AG08396 (cell line): Measurements from ENCODE around the gene ACP4.
A peak's percentile ranks its signal among the peaks of the same experiment; 100 is the strongest.
"Not testable (repeated sequence)": the region's sequence is repeated elsewhere in the genome, so short reads cannot be mapped to it uniquely, and the experiment has no call there.

ENCODE experiments used
- DNase-seq: peaks from one replicate; pipeline ENCODE4 v3.0.0; 2012; ENCODE audit warnings: low spot score, mixed read lengths

ACP4 gene, protein sequence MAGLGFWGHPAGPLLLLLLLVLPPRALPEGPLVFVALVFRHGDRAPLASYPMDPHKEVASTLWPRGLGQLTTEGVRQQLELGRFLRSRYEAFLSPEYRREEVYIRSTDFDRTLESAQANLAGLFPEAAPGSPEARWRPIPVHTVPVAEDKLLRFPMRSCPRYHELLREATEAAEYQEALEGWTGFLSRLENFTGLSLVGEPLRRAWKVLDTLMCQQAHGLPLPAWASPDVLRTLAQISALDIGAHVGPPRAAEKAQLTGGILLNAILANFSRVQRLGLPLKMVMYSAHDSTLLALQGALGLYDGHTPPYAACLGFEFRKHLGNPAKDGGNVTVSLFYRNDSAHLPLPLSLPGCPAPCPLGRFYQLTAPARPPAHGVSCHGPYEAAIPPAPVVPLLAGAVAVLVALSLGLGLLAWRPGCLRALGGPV

DNA sequence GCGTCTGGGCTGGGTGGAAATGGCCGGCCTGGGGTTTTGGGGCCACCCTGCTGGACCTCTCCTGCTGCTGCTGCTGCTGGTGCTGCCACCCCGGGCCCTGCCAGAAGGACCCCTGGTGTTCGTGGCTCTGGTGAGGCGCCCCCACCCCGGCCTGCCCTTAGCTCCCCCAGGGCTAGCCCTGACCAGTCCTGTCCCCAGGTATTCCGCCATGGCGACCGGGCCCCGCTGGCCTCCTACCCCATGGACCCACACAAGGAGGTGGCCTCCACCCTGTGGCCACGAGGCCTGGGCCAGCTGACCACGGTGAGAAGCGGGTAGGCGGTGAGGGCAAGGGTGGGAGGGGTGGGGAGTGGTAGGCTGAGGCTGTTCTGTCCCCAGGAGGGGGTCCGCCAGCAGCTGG is at the start of gene ACP4:
Gene ACP4 (plus strand): TSS at position 20 of the 400 bp plus-strand sequence. CDS start 0 bp downstream, at position 20.
- no peak for DNase-seq

DNA sequence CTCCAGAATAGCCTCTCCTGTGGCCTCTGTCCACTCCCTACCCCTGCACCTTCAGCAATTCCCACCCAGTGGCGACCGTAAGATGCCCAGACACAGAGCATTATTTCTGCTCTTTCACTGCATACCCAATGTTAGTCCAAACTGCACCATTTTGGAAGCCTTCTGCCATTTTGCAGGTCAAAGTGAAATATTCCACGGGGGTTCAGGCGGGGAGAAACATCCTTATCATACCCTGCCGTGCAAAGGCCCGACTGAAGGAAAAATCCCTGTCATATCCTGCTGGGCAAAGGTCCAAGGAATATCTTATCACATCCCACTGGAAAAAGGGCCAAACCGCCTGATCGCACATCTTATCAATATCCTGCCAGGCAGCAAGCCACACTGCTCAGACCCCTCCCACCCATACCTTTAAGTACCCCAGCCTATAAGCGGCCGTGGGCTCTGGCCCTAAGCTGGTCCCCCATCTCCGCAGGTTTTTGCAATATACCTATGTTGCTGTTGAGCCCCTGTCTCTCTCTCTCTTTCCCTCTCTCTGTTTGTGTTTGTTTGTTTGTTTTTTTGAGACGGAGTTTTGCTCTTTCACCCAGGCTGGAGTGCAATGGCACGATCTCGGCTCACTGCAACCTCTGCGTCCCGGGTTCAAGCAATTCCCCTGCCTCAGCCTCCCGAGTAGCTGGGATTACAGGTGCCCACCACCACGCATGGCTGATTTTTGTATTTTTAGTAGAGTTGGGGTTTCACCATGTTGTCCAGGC is 48.9 kb upstream of the ACP4 start:
- no peak for DNase-seq

DNA sequence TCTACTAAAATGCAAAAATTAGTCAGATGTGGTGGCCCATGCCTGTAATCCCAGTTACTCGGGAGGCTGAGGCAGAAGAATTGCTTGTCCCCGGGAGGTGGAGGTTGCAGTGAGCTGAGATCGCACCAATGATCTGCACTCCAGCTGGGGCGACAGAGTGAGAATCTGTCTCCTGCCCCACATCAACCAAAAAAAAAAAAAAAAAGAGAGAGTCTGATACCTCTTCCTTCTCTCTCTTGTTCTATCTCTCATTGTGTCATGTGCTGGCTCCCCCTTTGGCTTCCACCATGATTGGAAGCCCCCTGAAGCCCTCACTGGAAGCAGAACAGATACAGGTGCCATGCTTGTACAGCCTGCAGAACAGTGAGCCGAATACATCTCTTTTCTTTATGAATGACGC is 46.7 kb upstream of the ACP4 start:
- DNase-seq: no peak

DNA sequence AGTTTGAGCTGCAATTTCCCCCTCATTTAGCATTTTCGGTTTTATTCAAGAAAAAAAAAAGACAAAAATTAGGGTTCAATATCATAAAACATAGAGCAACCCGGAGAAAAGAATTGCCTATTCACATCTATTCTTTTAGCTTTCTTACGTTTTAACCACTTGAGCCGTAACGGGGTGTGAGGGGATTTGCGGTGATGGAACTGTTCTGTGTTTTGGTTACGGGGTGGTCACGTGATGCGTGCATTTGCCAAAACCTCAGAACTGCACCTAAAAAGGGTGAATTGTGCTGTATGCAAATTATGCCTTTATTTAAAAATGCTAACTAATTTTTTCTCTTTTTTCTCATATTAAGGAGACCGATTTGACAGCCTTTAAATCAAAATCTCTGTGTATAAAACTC is 45.0 kb upstream of the ACP4 start:
- DNase-seq: no peak

DNA sequence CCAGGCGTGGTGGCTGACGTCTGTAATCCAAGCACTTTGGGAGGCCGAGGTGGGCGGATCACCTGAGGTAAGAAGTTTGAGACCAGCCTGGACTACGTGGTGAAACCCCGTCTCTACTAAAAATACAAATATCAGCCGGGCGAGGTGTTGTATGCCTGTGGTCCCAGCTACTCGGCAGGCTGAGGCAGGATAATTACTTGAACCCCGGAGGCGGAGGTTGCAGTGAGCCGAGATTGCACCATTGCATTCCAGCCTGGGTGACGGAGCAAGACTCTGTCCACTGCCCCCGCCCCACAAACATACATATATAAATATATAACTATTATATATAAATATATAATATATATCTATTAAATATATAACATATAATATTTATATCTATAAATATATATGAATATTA is 43.1 kb upstream of the ACP4 start:
- DNase-seq: not testable (repeated sequence)

DNA sequence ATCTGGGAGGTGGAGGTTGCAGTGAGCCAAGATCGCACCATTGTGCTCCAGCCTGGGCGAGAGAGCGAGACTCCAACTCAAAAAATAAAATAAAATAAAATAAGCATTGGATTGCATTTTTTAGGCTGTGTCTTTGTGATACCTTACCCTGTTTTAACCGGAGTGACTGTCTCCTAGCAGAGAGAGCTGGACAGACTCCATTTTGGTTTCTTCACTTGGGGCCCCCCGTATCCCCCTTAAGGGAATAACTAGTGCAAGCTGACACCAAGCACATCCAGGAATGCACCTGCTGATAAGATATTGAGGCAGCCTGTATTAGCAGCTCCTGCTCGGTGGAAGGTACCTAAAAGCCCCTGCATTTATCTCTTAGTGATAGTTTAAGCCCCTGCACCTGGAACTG is 40.7 kb upstream of the ACP4 start:
- DNase-seq: no peak

DNA sequence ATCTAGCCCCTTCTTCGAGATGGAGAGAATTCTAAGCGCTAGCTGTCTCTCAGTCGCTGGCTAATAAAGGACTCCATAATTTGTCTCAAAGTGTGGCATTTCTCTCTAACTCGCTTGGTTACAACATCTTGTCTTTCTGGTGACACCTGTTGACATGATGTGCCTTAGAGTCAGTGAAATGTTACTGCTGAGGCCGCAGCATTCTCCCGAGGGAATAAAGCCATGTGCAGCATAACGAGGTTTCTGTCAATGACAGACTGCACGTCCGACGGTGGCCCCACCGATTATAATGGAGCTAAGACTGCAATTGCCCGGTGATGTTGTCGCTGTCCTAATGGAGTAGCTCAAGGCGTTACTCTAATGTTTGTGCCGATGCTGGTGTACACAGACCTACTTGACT is 40.2 kb upstream of the ACP4 start:
- no peak for DNase-seq

DNA sequence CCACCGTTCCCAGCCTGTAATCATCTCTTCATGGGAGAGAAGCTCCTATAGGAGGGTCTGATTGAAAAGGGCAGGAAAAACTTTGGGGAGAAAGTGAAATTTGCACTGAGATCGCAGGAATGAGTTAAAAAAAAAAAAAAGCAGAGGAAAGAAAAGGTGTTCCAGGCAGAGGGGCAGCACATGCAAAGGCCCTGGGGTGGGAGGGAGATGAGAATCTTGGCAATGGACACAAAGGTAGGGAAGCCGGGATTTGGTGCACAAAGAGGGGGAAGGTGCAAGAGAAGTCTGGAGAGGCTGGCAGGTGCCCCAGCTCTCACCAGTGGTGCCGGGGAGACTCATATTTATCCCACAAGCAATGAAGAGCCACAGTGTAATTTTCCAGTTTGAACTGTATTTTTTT is 36.3 kb upstream of the ACP4 start:
- no peak for DNase-seq

DNA sequence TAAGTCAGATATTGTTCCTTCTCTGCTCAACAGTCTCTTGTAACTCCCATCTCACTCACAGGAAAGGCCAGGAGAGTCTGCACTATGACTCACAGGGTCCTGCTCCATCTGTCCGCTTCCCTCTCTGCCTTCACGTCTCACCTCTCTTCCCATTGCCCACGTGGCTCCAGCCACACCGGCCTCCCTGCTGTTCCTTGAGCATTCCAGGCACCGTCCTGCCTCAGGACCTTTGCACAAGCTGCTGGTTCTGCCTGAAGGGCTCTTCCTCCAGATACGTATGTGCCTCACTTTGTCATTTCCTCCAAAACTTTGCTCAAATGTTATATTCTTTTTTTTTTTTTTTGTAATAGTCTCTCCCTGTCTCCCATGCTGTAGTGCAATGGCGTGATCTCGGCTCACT is 34.0 kb upstream of the ACP4 start:
- not testable (repeated sequence) for DNase-seq

DNA sequence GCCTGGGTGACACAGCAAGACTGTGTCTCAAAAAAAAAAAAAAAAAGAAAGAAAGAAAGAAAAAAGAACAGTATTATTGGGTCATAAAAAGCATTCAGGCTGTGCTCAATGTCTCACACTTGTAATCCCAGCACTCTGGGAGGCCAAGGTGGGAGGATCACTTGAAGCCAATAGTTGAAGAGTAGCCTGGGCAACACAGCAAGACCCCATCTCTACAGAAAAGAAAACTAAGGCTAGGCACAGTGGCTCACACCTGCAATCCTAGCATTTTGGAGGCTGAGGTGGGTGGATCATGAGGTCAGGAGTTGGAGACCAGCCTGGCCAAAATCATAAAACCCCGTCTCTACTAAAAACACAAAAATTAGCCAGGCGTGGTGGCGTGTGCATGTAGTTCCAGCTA is 32.6 kb upstream of the ACP4 start:
- DNase-seq: not testable (repeated sequence)

DNA sequence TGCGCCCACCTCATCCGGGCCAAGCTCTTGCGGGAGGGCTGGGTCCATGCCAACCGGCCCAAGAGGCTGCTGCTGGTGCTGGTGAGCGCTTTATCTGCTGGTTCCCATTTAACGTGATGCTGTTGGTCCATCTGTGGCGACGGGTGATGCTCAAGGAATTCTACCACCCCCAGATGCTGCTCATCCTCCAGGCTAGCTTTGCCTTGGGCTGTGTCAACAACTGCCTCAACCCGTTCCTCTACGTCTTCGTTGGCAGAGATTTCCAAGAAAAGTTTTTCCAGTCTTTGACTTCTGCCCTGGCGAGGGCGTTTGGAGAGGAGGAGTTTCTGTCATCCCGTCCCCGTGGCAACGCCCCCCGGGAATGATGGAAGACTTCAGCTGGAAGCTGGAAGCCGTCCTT is 31.1 kb upstream of the ACP4 start:
- not testable (repeated sequence) for DNase-seq

DNA sequence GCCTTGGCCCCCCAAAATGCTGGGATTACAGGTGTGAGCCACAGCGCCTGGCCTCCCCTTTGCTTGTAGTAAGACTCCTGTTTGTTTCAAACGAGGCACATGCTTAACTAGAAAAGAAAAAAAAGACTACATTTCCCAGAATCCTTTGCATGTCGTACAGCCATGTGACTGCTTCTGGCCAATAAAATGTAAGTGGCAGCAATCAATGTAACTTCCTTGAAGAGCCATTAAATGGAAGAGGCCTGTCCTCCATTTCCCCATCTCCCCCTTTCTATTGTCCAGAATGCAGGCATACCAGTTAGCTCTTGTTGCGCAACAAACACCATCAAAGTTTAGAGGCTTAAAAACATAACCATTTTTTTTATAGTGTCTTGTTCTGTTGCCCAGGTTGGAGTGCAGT is 30.3 kb upstream of the ACP4 start:
- peak; percentile 49 for DNase-seq

DNA sequence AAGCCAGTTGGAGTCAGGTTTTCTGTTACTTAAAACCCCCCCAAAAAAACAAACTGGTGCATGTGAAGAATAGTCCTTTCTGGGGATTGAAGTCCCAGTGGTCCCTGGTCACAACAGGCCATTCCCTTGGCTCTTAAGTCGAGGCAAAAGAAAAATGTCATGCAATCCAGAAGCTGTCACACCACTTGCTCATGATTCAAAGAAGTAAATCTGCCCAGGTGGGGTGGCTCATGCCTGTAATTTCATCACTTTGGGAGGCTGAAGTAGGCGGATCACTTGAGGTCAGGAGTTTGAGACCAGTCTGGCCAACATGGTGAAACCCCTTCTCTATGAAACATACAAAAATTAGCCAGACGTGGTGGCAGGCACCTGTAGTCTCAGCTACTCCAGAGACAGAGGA is 28.7 kb upstream of the ACP4 start:
- not testable (repeated sequence) for DNase-seq

DNA sequence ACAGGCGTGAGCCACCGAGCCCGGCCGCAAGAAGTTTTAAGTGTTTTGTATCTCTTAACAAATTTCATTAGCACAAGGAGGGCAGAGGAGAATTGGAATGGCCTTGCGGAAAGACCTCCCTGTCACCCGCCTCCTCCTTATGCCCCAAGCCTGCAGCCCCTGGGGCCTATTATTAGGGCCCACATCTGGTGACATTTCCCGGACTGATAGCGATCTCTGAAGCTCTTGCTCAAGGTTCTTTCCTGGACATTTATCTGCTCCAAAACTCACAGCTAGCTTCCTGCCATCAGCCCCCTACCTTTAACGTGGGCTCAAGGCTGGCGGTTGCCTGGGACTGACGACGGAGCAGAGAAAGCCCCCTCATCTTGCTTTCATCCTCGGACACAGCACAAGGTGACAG is 26.7 kb upstream of the ACP4 start:
- not testable (repeated sequence) for DNase-seq

DNA sequence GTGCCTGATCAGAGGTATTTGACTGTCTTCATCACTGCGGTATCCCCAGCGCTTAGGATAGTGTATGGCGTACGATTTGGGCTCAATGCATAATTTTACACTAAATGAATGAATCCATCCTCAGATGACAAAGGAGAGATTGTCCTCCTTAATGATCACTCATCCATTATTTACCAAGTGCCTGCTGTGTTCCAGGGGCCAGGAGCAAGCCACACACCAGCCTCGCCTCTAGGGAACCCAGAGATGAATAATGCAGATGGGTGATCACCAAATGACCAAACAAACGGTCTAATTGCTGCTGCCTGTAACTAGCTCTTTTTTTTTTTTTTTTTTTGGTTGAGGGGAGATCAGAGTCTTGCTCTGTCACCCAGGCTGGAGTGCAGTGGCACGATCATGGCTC is 25.8 kb upstream of the ACP4 start:
- DNase-seq: no peak

DNA sequence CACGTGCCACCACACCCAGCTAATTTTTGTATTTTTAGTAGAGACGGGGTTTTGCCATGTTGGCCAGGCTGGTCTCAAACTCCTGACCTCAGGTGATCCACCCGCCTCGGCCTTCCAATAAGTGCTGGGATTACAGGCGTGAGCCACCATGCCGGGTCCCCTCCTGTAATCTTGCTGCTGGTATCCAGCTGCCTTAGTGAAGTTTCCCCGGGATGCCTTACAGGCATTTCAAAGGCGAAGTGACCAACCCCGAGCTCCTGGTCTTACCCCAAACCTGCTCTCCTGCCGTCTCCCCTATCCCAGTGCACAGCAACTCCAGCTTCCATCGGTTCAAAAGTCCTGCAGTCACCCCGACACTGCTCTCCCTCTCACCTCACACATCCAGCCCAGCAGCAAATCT is 23.5 kb upstream of the ACP4 start:
- not testable (repeated sequence) for DNase-seq

DNA sequence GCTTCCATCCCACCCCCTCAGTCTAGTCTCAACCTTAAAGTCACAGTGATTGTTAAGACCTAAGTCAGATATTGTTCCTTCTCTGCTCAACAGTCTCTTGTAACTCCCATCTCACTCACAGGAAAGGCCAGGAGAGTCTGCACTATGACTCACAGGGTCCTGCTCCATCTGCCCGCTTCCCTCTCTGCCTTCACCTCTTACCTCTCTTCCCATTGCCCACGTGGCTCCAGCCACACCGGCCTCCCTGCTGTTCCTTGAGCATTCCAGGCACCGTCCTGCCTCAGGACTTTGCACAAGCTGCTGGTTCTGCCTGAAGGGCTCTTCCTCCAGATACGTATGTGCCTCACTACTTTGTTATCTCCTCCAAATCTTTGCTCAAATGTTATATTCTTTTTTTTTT is 23.0 kb upstream of the ACP4 start:
- DNase-seq: not testable (repeated sequence)

DNA sequence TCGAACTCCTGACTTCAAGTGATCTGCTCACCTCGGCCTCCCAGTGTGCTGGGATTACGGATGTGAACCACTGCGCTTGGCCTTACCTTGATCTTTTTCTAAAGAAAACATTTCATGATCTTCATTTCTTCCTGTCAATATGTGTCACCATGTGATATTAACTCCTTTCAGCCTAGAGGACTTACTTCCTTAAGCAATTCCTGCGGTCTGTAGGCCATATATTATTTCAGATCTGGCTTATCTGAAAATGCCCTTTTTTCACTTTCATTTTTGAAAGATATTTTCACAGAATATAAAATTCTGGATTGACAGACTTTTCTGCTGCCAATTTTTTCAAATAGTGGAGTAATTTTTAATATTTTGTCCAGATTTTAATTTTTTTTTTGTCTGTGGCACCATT is 21.9 kb upstream of the ACP4 start:
- no peak for DNase-seq

DNA sequence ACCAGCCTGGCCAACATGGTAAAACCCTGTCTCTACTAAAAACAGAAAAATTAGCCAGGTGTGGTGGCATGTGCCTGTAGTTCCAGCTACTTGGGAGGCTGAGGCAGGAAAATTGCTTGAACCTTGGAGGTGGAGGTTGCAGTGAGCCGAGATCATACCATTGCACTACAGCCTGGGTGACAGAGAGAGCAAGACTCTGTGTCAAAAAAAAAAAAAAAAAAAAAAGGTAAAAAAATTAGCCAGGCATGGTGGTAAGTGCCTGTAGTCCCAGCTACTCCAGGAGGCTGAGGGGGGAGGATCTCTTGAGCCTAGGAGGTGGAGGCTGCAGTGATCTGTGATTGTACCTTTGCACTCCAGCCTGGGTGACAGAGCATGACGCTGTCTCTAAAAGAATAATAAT is 20.1 kb upstream of the ACP4 start, which contains the start of gene GPR32:
Gene GPR32 (plus strand): TSS at position 301 of the 400 bp plus-strand sequence. CDS start 137 bp downstream, outside the sequence.
- DNase-seq: not testable (repeated sequence)

DNA sequence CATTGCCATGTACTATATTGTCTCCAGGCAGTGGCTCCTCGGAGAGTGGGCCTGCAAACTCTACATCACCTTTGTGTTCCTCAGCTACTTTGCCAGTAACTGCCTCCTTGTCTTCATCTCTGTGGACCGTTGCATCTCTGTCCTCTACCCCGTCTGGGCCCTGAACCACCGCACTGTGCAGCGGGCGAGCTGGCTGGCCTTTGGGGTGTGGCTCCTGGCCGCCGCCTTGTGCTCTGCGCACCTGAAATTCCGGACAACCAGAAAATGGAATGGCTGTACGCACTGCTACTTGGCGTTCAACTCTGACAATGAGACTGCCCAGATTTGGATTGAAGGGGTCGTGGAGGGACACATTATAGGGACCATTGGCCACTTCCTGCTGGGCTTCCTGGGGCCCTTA is 19.3 kb upstream of the ACP4 start:
- no peak for DNase-seq

DNA sequence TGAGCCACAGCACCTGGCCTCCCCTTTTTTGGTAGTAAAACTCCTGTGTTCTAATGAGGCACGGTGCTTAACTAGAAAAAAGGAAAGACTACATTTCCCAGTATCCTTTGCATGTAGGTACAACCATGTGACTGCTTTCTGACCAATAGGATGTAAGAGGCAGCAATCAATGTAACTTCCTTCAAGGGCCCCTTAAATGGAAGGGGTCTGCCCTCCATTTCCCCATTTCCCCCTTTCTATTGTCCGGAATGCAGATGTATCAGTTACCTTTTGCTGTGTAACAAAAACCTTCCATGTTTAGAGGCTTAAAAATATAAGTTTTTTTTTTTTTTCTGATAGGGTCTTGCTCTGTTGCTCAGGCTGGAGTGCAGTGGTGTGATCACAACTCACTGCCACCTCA is 17.7 kb upstream of the ACP4 start:
- peak; percentile 61 for DNase-seq

DNA sequence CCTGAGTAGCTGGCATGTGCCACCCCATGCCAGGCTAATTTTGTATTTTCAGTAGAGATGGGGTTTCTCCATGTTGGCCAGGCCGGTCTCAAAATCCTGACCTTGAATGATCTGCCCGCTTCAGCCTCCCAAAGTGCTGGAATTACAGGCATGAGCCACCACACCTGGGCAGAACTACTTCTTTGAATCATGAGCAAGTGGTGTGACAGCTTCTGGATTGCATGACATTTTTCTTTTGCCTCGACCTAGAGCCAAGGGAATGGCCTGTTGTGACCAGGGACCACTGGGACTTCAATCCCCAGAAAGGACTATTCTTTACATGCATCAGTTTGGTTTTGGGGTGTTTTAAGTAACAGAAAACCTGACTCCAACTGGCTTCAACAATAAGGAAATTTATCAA is 17.3 kb upstream of the ACP4 start:
- DNase-seq: not testable (repeated sequence)

DNA sequence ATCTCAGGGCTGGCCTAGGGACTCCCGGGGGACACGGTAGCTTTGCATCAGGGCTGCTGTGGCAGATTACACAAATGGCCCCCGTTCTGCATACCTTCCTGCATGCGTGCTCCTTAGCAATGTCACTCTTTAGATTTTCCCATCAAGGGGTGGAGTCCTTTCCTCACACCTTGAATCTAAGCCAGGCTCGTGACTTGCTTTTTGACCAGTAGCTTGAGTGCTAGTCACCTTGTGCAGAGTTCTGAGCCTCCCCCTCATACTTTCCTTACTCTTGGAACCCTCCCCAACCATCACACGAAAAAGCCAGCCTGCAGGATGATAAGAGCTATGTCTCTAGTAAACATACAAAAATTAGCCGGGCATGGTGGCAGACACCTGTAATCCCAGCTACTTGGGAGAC is 16.8 kb upstream of the ACP4 start:
- not testable (repeated sequence) for DNase-seq
